SU-DHL-6 (cell line): Measurements from ENCODE around the gene PCBP2.

Experiments used
- H2AFZ ChIP-seq: fragments of 200-600 bp; sonication (generic); 2 replicates; pipeline ENCODE4 v1.6.1; 2014; ENCODE audit warnings: low read depth, mild to moderate bottlenecking, moderate library complexity, mixed read lengths, antibody characterized with exemption, low read length; ENCODE audit not compliant: severe bottlenecking
- H3F3A ChIP-seq: fragments of 200-600 bp; shearing (Covaris generic); 2 replicates; pipeline ENCODE4 v1.6.0; 2016; ENCODE audit warnings: antibody characterized with exemption, mild to moderate bottlenecking; ENCODE audit not compliant: insufficient read depth
- H3K27ac ChIP-seq: fragments of 200-600 bp; sonication (generic); 2 replicates; pipeline ENCODE4 v1.5.1; 2016; ENCODE audit warnings: low read depth, mild to moderate bottlenecking, low read length, moderate library complexity, mixed read lengths
- H3K27me3 ChIP-seq: fragments of 200-600 bp; sonication (generic), shearing (Covaris generic); 2 replicates; pipeline ENCODE4 v1.6.0; 2014; ENCODE audit warnings: mild to moderate bottlenecking, low read length
- H3K36me3 ChIP-seq: fragments of 200-600 bp; sonication (generic); 2 replicates; pipeline ENCODE4 v1.6.1; 2014; ENCODE audit warnings: mild to moderate bottlenecking, low read length, mixed read lengths
- H3K4me2 ChIP-seq: fragments of 300-600, 200-600 bp; shearing (Covaris generic), sonication (generic); 2 replicates; pipeline ENCODE4 v1.6.0; 2014; ENCODE audit warnings: low read length, low read depth, mild to moderate bottlenecking; ENCODE audit not compliant: poor library complexity, severe bottlenecking
- H3K4me3 ChIP-seq: fragments of 200-600 bp; sonication (generic); 2 replicates; pipeline ENCODE4 v1.5.1; 2014; ENCODE audit warnings: antibody characterized with exemption, low read length, mild to moderate bottlenecking, mixed read lengths; ENCODE audit not compliant: insufficient read depth, poor library complexity, severe bottlenecking
- H3K79me2 ChIP-seq: fragments of 200-600 bp; sonication (generic); 2 replicates; pipeline ENCODE4 v1.6.1; 2014; ENCODE audit warnings: mild to moderate bottlenecking, low read length, moderate library complexity; ENCODE audit not compliant: insufficient read depth
- H3K9ac ChIP-seq: fragments of 200-600 bp; sonication (generic); 2 replicates; pipeline ENCODE4 v1.7.0; 2014; ENCODE audit warnings: mild to moderate bottlenecking, low read length
- H3K9me2 ChIP-seq: fragments of 200-600 bp; sonication (generic); replicated peaks from 2 replicates; pipeline ENCODE4 v1.6.1; 2014; ENCODE audit warnings: low read length; ENCODE audit not compliant: insufficient read depth
- H3K9me3 ChIP-seq: fragments of 200-600 bp; sonication (generic); 2 replicates; pipeline ENCODE4 v1.6.1; 2014; ENCODE audit warnings: low read length, mixed read lengths; ENCODE audit not compliant: insufficient read depth
- H4K20me1 ChIP-seq: fragments of 200-600 bp; sonication (generic); 2 replicates; pipeline ENCODE4 v1.6.1; 2014; ENCODE audit warnings: low read depth, mild to moderate bottlenecking, antibody characterized with exemption, low read length, moderate library complexity, mixed read lengths
- CTCF ChIP-seq: fragments of 200-600 bp; sonication (generic); IDR thresholded peaks from one replicate; pipeline ENCODE4 v1.5.1; 2017; ENCODE audit warnings: antibody characterized with exemption, mild to moderate bottlenecking, low read length, moderate library complexity; ENCODE audit not compliant: insufficient read depth, poor library complexity, severe bottlenecking
- EZH2phosphoT487 ChIP-seq: fragments of 200-600 bp; sonication (generic), shearing (Covaris generic); conservative IDR thresholded peaks from 2 replicates; pipeline ENCODE4 v1.6.1; 2018; ENCODE audit warnings: mild to moderate bottlenecking, antibody characterized with exemption, low read length, moderate library complexity, mixed read lengths

The PCBP2 gene

GRCh38 chr12:53502331-53502730 is 50.4 kb downstream of the PCBP2 start:
- Histone ChIP-seq H3K9ac (peak overlapping the region; percentile 82), H3K27me3 (no peaks in the 10 kb centered on the region), H3K36me3 (no peaks in the 10 kb centered on the region), H2AFZ (no peak overlapping the region), H3K4me3 (peak overlapping the region; percentile 67), H3K9me3 (no peaks in the 10 kb centered on the region), H3K9me2 (no peaks in the 10 kb centered on the region), H4K20me1 (no peaks in the 10 kb centered on the region), H3K79me2 (peaks cover 13% of the 10 kb centered on the region), H3F3A (peaks cover 7% of the 10 kb centered on the region; the same call in 1 of the 2 replicates), H3K27ac (no peak overlapping the region), H3K4me2 (peak overlapping the region; percentile 74)
- TF ChIP-seq EZH2phosphoT487 = no peak
- no peak for TF ChIP-seq CTCF

- Histone ChIP-seq H3K4me2 (peak overlapping the region; percentile 74), H3K27me3 (no peaks in the 10 kb centered on the region), H3K9me2 (no peaks in the 10 kb centered on the region), H2AFZ (no peak overlapping the region), H4K20me1 (no peaks in the 10 kb centered on the region), H3K36me3 (no peaks in the 10 kb centered on the region), H3K9ac (no peak overlapping the region), H3K79me2 (peaks cover 13% of the 10 kb centered on the region), H3K9me3 (no peaks in the 10 kb centered on the region), H3K4me3 (no peak overlapping the region), H3K27ac (no peak overlapping the region), H3F3A (peaks cover 7% of the 10 kb centered on the region; the same call in 1 of the 2 replicates)
- TF ChIP-seq EZH2phosphoT487 = no peak
- no peak for TF ChIP-seq CTCF
Measured at GRCh38 chr12:53502983-53503728, 51.3 kb downstream of the PCBP2 start.

GRCh38 chr12:53504004-53504920 is 52.4 kb downstream of the PCBP2 start:
- no peaks in the 10 kb centered on the region for H3K27me3 ChIP-seq
- no peak overlapping the region for H3K27ac ChIP-seq
- no peak overlapping the region for H3K9ac ChIP-seq
- H3K9me2 ChIP-seq = no peaks in the 10 kb centered on the region
- H3K4me2 ChIP-seq = no peak overlapping the region
- H4K20me1 ChIP-seq = no peaks in the 10 kb centered on the region
- H3K36me3 ChIP-seq = no peaks in the 10 kb centered on the region
- H3K4me3 ChIP-seq = no peak overlapping the region
- peaks cover 13% of the 10 kb centered on the region for H3K79me2 ChIP-seq
- H2AFZ ChIP-seq = no peak overlapping the region
- TF ChIP-seq EZH2phosphoT487 (no peak), CTCF (no peak)
- H3F3A ChIP-seq = peaks cover 7% of the 10 kb centered on the region; the same call in 1 of the 2 replicates
- H3K9me3 ChIP-seq = no peaks in the 10 kb centered on the region
